Endothelial cell of coronary artery (primary cell): Measurements from ENCODE around the gene ERCC8. TPM values are rescaled to one million over a fixed set of nuclear protein-coding genes. Genes with fewer than 3 reads are reported as not detected.

ENCODE experiments used
- total RNA-seq: library from RNA; depleted of rRNA; stranded (reverse); fragments of >200 nt; gene quantifications from 2 replicates; pipeline ENCODE4 v1.2.3, GENCODE V29; 2014

The ERCC8 gene
- 12.2 and 13.0 TPM in 2 replicates for total RNA-seq

GRCh38 chr5:60944904-60945812, at the start of gene ERCC8, which contains the start of gene NDUFAF2:
TSS of gene ERCC8 (minus strand) at chr5:60945070. CDS start at chr5:60945008, 62 bp downstream.
TSS of gene NDUFAF2 (plus strand) at chr5:60945205. CDS start at chr5:60945256, 51 bp downstream.

GRCh38 chr5:60843936-60844905, 100.6 kb downstream of the ERCC8 start, which contains the start of gene ELOVL7:
TSS of gene ELOVL7 (minus strand) at chr5:60844269. CDS start at chr5:60787397, 56,872 bp downstream.

Other genes starting within 250 kb of the ERCC8 start
- gene DEPDC1B, start 244.9 kb downstream of the ERCC8 start, total RNA-seq, result 4.7 and 12.2 TPM in 2 replicates
- under 0.01 TPM in 2 replicates for gene ELOVL7, start 100.8 kb downstream of the ERCC8 start, total RNA-seq
- 21.2 and 24.0 TPM in 2 replicates for gene NDUFAF2, start 135 bp upstream of the ERCC8 start, total RNA-seq
- 65.9 and 66.8 TPM in 2 replicates for gene SMIM15, start 217.4 kb upstream of the ERCC8 start, total RNA-seq